ENCODE results near the gene BORA.

DNA sequence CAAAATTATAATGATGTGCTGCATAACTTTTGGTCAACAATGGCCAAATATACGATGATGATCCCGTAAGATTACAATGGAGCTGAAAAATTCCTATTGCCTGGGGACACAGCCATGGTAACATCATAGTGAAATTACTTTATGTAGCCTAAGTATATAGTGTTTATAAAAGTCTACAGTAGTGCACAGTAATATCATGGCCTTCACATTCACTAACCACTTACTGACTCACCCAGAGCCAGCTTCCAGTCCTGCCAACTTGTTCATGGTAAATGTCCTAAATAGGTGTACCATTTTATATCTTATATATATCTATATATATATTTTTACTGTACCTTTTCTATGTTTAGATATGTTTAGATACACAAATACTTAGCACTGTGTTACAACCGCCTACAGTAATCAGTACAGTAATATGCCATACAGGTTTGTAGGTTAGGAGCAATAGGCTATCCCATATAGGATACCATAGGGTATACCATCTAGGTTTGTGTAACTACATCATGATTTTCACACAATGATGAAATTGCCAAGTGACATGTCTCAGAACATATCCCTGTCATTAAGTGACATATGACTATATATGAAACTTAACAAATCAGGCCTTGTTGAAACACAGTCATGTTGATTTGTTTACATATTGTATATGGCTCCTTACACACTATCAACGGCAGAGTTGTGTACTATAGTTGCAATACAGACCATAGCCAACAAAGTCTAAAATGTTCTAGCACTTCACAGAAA lies 30.2 kb downstream of the BORA start:
- TF ChIP-seq, protein P1, sequence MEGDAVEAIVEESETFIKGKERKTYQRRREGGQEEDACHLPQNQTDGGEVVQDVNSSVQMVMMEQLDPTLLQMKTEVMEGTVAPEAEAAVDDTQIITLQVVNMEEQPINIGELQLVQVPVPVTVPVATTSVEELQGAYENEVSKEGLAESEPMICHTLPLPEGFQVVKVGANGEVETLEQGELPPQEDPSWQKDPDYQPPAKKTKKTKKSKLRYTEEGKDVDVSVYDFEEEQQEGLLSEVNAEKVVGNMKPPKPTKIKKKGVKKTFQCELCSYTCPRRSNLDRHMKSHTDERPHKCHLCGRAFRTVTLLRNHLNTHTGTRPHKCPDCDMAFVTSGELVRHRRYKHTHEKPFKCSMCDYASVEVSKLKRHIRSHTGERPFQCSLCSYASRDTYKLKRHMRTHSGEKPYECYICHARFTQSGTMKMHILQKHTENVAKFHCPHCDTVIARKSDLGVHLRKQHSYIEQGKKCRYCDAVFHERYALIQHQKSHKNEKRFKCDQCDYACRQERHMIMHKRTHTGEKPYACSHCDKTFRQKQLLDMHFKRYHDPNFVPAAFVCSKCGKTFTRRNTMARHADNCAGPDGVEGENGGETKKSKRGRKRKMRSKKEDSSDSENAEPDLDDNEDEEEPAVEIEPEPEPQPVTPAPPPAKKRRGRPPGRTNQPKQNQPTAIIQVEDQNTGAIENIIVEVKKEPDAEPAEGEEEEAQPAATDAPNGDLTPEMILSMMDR (IDR thresholded peaks at IDR 0.05; ENCODE audit: low read depth, low read length, missing input control), result no peak
- no peak for TF ChIP-seq RAD21 (IDR thresholded peaks at IDR 0.05)
- TF ChIP-seq YY1 (IDR thresholded peaks at IDR 0.05), result no peak
- TF ChIP-seq TAF1 (conservative IDR thresholded peaks at IDR 0.05), result no peak
- TF ChIP-seq SP1 (IDR thresholded peaks at IDR 0.05), result no peak
